Measurements from ENCODE around the gene GOLGA7B.

GOLGA7B gene

GRCh38 chr10:97867220-97867800, 17.7 kb downstream of the GOLGA7B start:
- Histone ChIP-seq H3K27ac (ENCODE audit: low read depth, low read length) (no peak overlapping the region), H3K4me3 (ENCODE audit: low read length) (no peak overlapping the region), H4K20me1 (ENCODE audit: control insufficient read depth, insufficient read depth, low read depth, low read length) (no peaks in the 10 kb centered on the region), H3F3A (ENCODE audit: control insufficient read depth, insufficient read depth) (no peaks in the 10 kb centered on the region), H3K4me2 (ENCODE audit: low read length) (no peak overlapping the region), H3K79me2 (ENCODE audit: control insufficient read depth, low read length) (no peaks in the 10 kb centered on the region), H3K36me3 (ENCODE audit: control insufficient read depth, low read length) (no peaks in the 10 kb centered on the region), H3K27me3 (ENCODE audit: control insufficient read depth, low read length) (peaks cover 27% of the 10 kb centered on the region), H3K9me3 (ENCODE audit: control insufficient read depth, insufficient read depth, low read length) (no peaks in the 10 kb centered on the region), H3K4me1 (ENCODE audit: control insufficient read depth, low read length) (peaks cover 3% of the 10 kb centered on the region; the same call in 1 of the 2 replicates), H3K9me2 (replicated peaks; ENCODE audit: control insufficient read depth, low read length) (no peaks in the 10 kb centered on the region)
- no peak for TF ChIP-seq CTCF (IDR thresholded peaks at IDR 0.05; ENCODE audit: low read depth, low read length, poor library complexity, severe bottlenecking)
- no peak for TF ChIP-seq EZH2phosphoT487 (IDR thresholded peaks at IDR 0.05; ENCODE audit: borderline replicate concordance, low read length)

GRCh38 chr10:97868134-97868685, 18.6 kb downstream of the GOLGA7B start:
- TF ChIP-seq CTCF (IDR thresholded peaks at IDR 0.05; ENCODE audit: low read depth, low read length, poor library complexity, severe bottlenecking), result no peak
- TF ChIP-seq EZH2phosphoT487 (IDR thresholded peaks at IDR 0.05; ENCODE audit: borderline replicate concordance, low read length), result no peak
- Histone ChIP-seq H3K79me2 (ENCODE audit: control insufficient read depth, low read length) (no peaks in the 10 kb centered on the region), H3K27me3 (ENCODE audit: control insufficient read depth, low read length) (peaks cover 29% of the 10 kb centered on the region), H3K9me3 (ENCODE audit: control insufficient read depth, insufficient read depth, low read length) (no peaks in the 10 kb centered on the region), H3K36me3 (ENCODE audit: control insufficient read depth, low read length) (no peaks in the 10 kb centered on the region), H4K20me1 (ENCODE audit: control insufficient read depth, insufficient read depth, low read depth, low read length) (no peaks in the 10 kb centered on the region), H3K27ac (ENCODE audit: low read depth, low read length) (no peak overlapping the region), H3K4me1 (ENCODE audit: control insufficient read depth, low read length) (peaks cover 3% of the 10 kb centered on the region; the same call in 1 of the 2 replicates), H3K4me3 (ENCODE audit: low read length) (no peak overlapping the region), H3K4me2 (ENCODE audit: low read length) (no peak overlapping the region), H3K9me2 (replicated peaks; ENCODE audit: control insufficient read depth, low read length) (no peaks in the 10 kb centered on the region), H3F3A (ENCODE audit: control insufficient read depth, insufficient read depth) (no peaks in the 10 kb centered on the region)

- H3F3A ChIP-seq (ENCODE audit: control insufficient read depth, insufficient read depth), result no peaks in the 10 kb centered on the region
- no peaks in the 10 kb centered on the region for H3K9me2 ChIP-seq (replicated peaks; ENCODE audit: control insufficient read depth, low read length)
- no peaks in the 10 kb centered on the region for H3K9me3 ChIP-seq (ENCODE audit: control insufficient read depth, insufficient read depth, low read length)
- H3K4me2 ChIP-seq (ENCODE audit: low read length), result no peak overlapping the region
- TF ChIP-seq CTCF (IDR thresholded peaks at IDR 0.05; ENCODE audit: low read depth, low read length, poor library complexity, severe bottlenecking) (peak; percentile 64), EZH2phosphoT487 (IDR thresholded peaks at IDR 0.05; ENCODE audit: borderline replicate concordance, low read length) (no peak)
- peaks cover 3% of the 10 kb centered on the region; the same call in 1 of the 2 replicates for H3K4me1 ChIP-seq (ENCODE audit: control insufficient read depth, low read length)
- H3K4me3 ChIP-seq (ENCODE audit: low read length), result no peak overlapping the region
- H3K27me3 ChIP-seq (ENCODE audit: control insufficient read depth, low read length), result peaks cover 26% of the 10 kb centered on the region
- H3K36me3 ChIP-seq (ENCODE audit: control insufficient read depth, low read length), result no peaks in the 10 kb centered on the region
- H3K79me2 ChIP-seq (ENCODE audit: control insufficient read depth, low read length), result no peaks in the 10 kb centered on the region
- H3K27ac ChIP-seq (ENCODE audit: low read depth, low read length), result no peak overlapping the region
- no peaks in the 10 kb centered on the region for H4K20me1 ChIP-seq (ENCODE audit: control insufficient read depth, insufficient read depth, low read depth, low read length)
Measured at GRCh38 chr10:97869091-97870042, 19.7 kb downstream of the GOLGA7B start.

Data from DOHH2 (cell line).